GM12891 (cell line): ENCODE data around the gene AP2A2.

Experiments
- POLR2A ChIP-seq: IDR thresholded peaks from 2 replicates; pipeline ENCODE4 v1.6.1; 2011; ENCODE audit warnings: low read depth, low read length, control low read depth
- POLR2AphosphoS5 ChIP-seq: IDR thresholded peaks from 2 replicates; pipeline ENCODE4 v1.6.1; 2011; ENCODE audit warnings: low read depth, low read length, control low read depth
- TAF1 ChIP-seq: IDR thresholded peaks from 2 replicates; pipeline ENCODE4 v1.6.1; 2011; ENCODE audit warnings: low read depth, low read length, control low read depth

DNA sequence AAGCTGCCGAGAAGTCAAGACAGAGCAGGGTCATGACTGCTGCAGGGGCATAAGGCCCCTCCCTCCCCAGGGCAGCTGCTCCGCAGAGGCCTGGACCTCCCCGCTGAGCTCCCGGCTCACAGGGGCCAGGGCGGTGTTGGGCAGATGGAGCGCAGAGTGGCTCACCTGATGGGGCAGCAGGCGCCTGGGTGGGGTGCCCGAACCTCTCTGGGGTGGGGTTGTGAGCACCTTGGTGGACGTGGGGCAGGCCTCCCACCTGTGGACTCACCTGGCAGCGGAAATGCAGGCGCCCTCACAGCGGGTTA is 87.9 kb downstream of the AP2A2 start:
- no peak for TF ChIP-seq POLR2AphosphoS5
- no peak for TF ChIP-seq POLR2A
- TF ChIP-seq TAF1, result no peak
